ENCODE data around the gene ADCYAP1.
A peak's percentile ranks its signal among the peaks of the same experiment; 100 is the strongest.

The ADCYAP1 gene

DNA sequence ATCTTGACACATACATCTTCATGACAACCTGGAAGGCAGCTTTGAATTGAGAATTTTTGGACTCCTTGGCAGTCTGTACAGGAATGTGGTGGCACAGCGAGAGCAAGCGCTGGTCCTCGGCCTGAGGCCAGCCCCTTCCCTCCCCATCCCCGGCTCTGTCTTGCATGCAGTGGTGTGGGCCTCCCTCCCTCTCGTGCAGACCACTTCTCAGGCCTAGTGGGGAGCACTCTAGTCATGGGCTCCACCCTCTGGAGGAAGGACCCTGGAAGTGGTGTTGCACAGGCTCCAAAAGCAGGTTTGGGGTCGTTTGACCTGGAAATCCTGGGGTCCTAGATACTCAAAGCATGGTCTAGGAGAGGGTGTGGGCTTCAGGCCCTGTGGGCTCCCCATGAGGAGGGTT lies 32.3 kb downstream of the ADCYAP1 start:
- Mint-ChIP-seq H3K27ac (peak overlapping the region in 1 of 2 donors; percentile 20), H3K9me3 (no peaks in the 10 kb centered on the region), H3K27me3 (peaks cover 47% of the 10 kb centered on the region), H3K4me3 (no peak overlapping the region), H3K4me1 (no peaks in the 10 kb centered on the region)
- no peak for ATAC-seq
- DNase-seq: no peak

GRCh38 chr18:939166-939565 lies 34.5 kb downstream of the ADCYAP1 start:
- peaks cover 37% of the 10 kb centered on the region for H3K27me3 Mint-ChIP-seq
- H3K4me1 Mint-ChIP-seq: no peaks in the 10 kb centered on the region
- H3K27ac Mint-ChIP-seq: peak overlapping the region in 1 of 2 donors; percentile 21
- DNase-seq (no peak), ATAC-seq (no peak)
- H3K4me3 Mint-ChIP-seq: no peak overlapping the region
- no peaks in the 10 kb centered on the region for H3K9me3 Mint-ChIP-seq

GRCh38 chr18:939958-940357 lies 35.3 kb downstream of the ADCYAP1 start:
- H3K9me3 Mint-ChIP-seq: no peaks in the 10 kb centered on the region
- no peak for ATAC-seq
- H3K27me3 Mint-ChIP-seq: peaks cover 37% of the 10 kb centered on the region
- H3K4me1 Mint-ChIP-seq: no peaks in the 10 kb centered on the region
- DNase-seq: no peak
- H3K4me3 Mint-ChIP-seq: no peak overlapping the region
- no peak overlapping the region for H3K27ac Mint-ChIP-seq

DNA sequence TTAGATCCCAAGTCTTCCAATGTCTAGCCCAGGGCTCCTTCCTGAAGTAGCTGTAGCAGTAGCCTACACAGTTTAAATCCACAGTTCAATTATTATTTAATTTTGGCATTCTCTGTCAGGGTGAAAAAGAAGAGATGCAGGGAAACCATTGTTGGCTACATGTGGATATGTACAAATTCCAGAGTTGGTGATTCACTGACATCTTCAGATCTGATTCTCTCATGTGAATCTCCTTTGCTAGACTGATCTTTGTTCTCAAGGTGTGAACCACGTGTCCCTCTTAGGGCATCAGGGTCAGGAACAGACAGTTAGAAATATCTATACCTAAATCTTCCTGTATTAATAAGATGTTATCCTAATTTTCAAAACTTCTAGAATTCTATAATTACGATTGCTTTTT lies 36.7 kb downstream of the ADCYAP1 start:
- Mint-ChIP-seq H3K27ac (no peak overlapping the region), H3K4me1 (no peaks in the 10 kb centered on the region), H3K4me3 (no peak overlapping the region), H3K27me3 (peaks cover 33% of the 10 kb centered on the region), H3K9me3 (no peaks in the 10 kb centered on the region)
- no peak for DNase-seq
- no peak for ATAC-seq

DNA sequence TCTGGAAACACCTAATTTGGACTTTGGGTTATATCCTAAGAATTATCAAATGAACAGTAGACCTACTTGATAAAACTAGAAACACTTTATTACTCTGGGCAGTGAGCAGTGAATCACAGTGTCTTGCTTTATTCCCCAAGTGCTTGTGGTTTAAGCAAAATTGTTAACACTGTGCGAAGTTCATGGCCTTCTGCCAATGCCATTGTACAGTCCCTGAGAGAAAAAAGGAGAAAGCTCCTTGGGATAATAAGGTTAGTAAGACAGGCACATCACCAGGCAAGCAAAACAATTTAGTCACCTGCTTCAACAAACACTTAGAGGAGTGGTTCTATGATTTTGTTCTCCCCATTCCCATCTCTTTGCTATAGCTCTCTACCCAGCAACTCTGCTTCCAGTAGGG lies 39.8 kb downstream of the ADCYAP1 start:
- H3K9me3 Mint-ChIP-seq: peaks cover 0 to 6% of the 10 kb centered on the region in 2 donors
- no peak for DNase-seq

DNA sequence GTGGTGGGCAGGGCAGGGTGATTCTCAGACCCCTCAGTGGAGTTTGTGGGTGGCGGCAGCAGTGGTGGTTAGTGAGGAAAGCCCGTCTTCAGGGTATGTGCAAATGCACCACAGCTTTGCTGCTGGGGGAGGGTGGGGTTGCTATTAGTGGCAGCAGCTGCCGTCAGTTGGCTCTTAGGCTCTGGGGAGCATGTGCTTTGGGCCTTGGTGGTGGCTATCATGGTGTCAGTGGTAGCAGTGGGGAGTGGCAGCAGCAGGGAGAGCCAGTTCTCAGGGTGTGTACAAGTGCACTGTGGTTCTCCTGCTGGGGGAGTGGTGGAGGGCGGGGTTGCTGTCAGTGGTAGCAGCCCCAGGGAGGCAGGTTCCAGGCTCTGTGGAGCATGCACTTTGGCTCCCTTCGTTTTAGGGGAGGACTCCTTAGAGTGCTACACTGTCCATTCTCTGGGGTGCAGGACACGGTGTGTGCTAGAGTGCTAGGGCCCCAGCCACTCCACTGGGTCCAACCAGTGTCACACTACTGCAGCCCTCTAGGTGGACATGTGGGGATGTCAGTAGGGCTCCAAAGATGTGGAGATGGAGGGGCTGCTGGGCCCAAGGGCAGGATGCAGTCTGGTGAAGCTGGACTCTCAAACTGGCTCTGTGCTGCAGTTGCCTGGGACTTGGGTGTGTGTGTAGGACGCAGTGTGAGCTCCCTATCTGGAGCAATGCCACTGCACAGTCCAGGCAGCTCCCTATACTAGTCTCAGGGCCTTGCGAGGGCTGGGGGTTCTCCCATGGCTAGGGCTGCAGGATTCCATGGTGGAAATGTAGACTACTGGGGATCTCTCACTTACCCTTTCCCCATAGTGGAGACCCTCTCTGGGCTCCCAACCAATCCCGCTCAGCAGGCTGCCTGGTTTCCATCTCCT lies 45.3 kb downstream of the ADCYAP1 start:
- Mint-ChIP-seq H3K4me3 (no peak overlapping the region), H3K27me3 (peaks cover 1% of the 10 kb centered on the region)

More for the DNA sequence above, 39.8 kb downstream of the ADCYAP1 start:
- Mint-ChIP-seq H3K4me3 (no peak overlapping the region), H3K27ac (no peak overlapping the region), H3K27me3 (peaks cover 18% of the 10 kb centered on the region), H3K4me1 (no peaks in the 10 kb centered on the region)
- no peak for ATAC-seq

DNA sequence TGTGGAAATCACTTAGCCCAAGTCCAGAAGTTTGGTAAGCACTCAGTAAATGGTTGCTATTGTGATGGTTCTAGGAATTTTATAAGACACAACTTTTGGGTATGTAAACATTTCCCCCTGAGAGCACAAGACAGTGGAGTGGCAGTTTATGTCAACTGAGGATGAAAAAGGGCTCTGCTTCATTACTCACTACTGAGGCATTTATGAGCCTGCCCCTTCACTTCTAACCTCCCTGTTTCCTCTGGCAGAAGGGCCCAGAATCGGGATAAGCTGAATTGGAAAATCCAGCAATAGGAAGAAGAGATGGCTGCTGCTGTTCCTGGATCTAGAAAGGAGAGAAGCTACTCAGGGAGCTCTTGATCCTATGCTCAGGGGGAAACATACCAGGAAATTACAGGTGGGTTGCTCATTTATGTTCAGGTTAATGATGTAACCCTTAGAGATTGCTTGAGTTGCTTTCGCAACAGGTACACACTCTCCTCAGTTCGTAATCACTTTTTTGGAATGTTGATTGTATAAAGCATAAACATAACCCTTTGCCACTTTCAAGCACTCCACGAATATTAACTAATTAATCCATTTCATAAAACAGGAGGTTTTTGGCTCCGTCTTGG lies 46.3 kb downstream of the ADCYAP1 start:
- Mint-ChIP-seq H3K27me3 (peaks cover 8% of the 10 kb centered on the region), H3K4me1 (no peaks in the 10 kb centered on the region), H3K27ac (no peak overlapping the region), H3K4me3 (no peak overlapping the region), H3K9me3 (peaks cover 0 to 6% of the 10 kb centered on the region in 2 donors)
- DNase-seq (no peak), ATAC-seq (no peak)

More for the DNA sequence above, 45.3 kb downstream of the ADCYAP1 start:
- peak; percentile 33 for ATAC-seq
- H3K4me1 Mint-ChIP-seq: no peaks in the 10 kb centered on the region
- H3K9me3 Mint-ChIP-seq: peaks cover 0 to 6% of the 10 kb centered on the region in 2 donors
- no peak overlapping the region for H3K27ac Mint-ChIP-seq
- DNase-seq: no peak

GRCh38 chr18:955384-956066 lies 50.9 kb downstream of the ADCYAP1 start:
- H3K9me3 Mint-ChIP-seq: no peaks in the 10 kb centered on the region
- peaks cover 24% of the 10 kb centered on the region for H3K27me3 Mint-ChIP-seq
- no peaks in the 10 kb centered on the region for H3K4me1 Mint-ChIP-seq
- ATAC-seq (no peak), DNase-seq (no peak)
- H3K4me3 Mint-ChIP-seq: no peak overlapping the region
- H3K27ac Mint-ChIP-seq: no peak overlapping the region

DNA sequence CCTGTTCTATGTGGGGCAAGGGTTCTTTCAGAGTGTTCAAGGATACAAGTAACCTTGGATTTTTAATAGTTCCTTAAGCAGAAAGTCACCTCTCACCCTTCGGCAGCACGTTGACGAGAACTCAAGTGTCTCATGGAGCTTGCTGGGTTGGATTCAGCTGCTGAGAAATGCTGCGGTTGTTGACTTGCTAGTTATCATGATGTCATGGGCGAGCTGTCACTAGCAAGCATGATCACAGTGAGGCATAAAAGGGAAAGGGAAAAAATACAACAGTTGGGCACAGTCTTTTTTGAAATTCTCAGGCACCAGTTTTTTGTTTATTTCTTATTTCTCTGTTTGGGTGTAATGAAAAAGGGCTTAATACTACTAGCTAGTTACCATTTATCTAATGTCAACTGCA lies 53.2 kb downstream of the ADCYAP1 start:
- DNase-seq (no peak), ATAC-seq (no peak)
- no peaks in the 10 kb centered on the region for H3K9me3 Mint-ChIP-seq
- no peak overlapping the region for H3K27ac Mint-ChIP-seq
- peaks cover 28% of the 10 kb centered on the region for H3K27me3 Mint-ChIP-seq
- no peak overlapping the region for H3K4me3 Mint-ChIP-seq
- H3K4me1 Mint-ChIP-seq: no peaks in the 10 kb centered on the region

- Mint-ChIP-seq H3K4me1 (no peaks in the 10 kb centered on the region), H3K27me3 (peaks cover 36% of the 10 kb centered on the region), H3K27ac (peak overlapping the region in 1 of 2 donors; percentile 65), H3K4me3 (no peak overlapping the region), H3K9me3 (no peaks in the 10 kb centered on the region)
- ATAC-seq (no peak), DNase-seq (no peak)
These were observed 55.2 kb downstream of the ADCYAP1 start for GRCh38 chr18:959854-960253.
